Measurements from ENCODE around the gene SP2.
A peak's percentile ranks its signal among the peaks of the same experiment; 100 is the strongest.

Gene SP2

GRCh38 chr17:47891545-47892088 is 4.4 kb upstream of the SP2 start:
- H3K56ac ChIP-seq (ENCODE audit: low read length) = no peak overlapping the region
- H2BK15ac ChIP-seq (replicated peaks; ENCODE audit: low read depth) = no peak overlapping the region
- H3K4me1 ChIP-seq (ENCODE audit: control insufficient read depth, low read depth, low read length) = no peaks in the 10 kb centered on the region
- no peak overlapping the region for H3K4me3 ChIP-seq (ENCODE audit: low read length)
- no peak overlapping the region for H3K4ac ChIP-seq (ENCODE audit: low read depth, low read length)
- no peak overlapping the region for H3K23ac ChIP-seq (ENCODE audit: low read length)
- H3K4me2 ChIP-seq (ENCODE audit: low read length) = no peak overlapping the region
- no peak for DNase-seq
- H3K79me2 ChIP-seq (ENCODE audit: control insufficient read depth, insufficient read depth, low read length) = no peaks in the 10 kb centered on the region
- no peaks in the 10 kb centered on the region for H3K79me1 ChIP-seq (ENCODE audit: low read length)
- no peak overlapping the region for H3K27ac ChIP-seq (ENCODE audit: low read depth, low read length)
- H4K8ac ChIP-seq (ENCODE audit: low read depth, low read length) = no peak overlapping the region
- H3K36me3 ChIP-seq (ENCODE audit: control insufficient read depth, insufficient read depth, low read length) = no peaks in the 10 kb centered on the region
- no CpG with 5 or more reads among the region's 4 CpGs for WGBS (ENCODE audit: extremely low coverage, insufficient coverage, low lambda C conversion rate)
- H2BK120ac ChIP-seq (ENCODE audit: low read depth, low read length) = no peak overlapping the region
- H4K5ac ChIP-seq (ENCODE audit: low read length) = no peak overlapping the region
- H2AK5ac ChIP-seq (ENCODE audit: low read length) = no peak overlapping the region
- no peak overlapping the region for H3K18ac ChIP-seq (ENCODE audit: low read length)
- H3K9ac ChIP-seq (ENCODE audit: low read length) = no peak overlapping the region
- H3K27me3 ChIP-seq (ENCODE audit: insufficient read depth, low read length, poor library complexity) = no peaks in the 10 kb centered on the region
- no peak overlapping the region for H2BK5ac ChIP-seq (ENCODE audit: low read length)

- peak; percentile 38 for DNase-seq
- Histone ChIP-seq H4K8ac (ENCODE audit: low read depth, low read length) (no peak overlapping the region), H3K79me1 (ENCODE audit: low read length) (peaks cover 2% of the 10 kb centered on the region), H3K79me2 (ENCODE audit: control insufficient read depth, insufficient read depth, low read length) (peaks cover 2% of the 10 kb centered on the region), H3K36me3 (ENCODE audit: control insufficient read depth, insufficient read depth, low read length) (no peaks in the 10 kb centered on the region), H3K4me3 (ENCODE audit: low read length) (peak overlapping the region; percentile 47), H3K4me1 (ENCODE audit: control insufficient read depth, low read depth, low read length) (no peaks in the 10 kb centered on the region), H3K4ac (ENCODE audit: low read depth, low read length) (no peak overlapping the region), H3K56ac (ENCODE audit: low read length) (peak overlapping the region; percentile 86), H3K23ac (ENCODE audit: low read length) (no peak overlapping the region), H3K18ac (ENCODE audit: low read length) (no peak overlapping the region), H3K27ac (ENCODE audit: low read depth, low read length) (no peak overlapping the region), H2BK120ac (ENCODE audit: low read depth, low read length) (no peak overlapping the region), H4K5ac (ENCODE audit: low read length) (no peak overlapping the region), H3K9ac (ENCODE audit: low read length) (peak overlapping the region; percentile 78), H3K4me2 (ENCODE audit: low read length) (peak overlapping the region; percentile 90), H2BK5ac (ENCODE audit: low read length) (no peak overlapping the region), H2AK5ac (ENCODE audit: low read length) (no peak overlapping the region), H2BK15ac (replicated peaks; ENCODE audit: low read depth) (no peak overlapping the region), H3K27me3 (ENCODE audit: insufficient read depth, low read length, poor library complexity) (no peaks in the 10 kb centered on the region)
- WGBS (ENCODE audit: extremely low coverage, insufficient coverage, low lambda C conversion rate) = no CpG with 5 or more reads among the region's 11 CpGs
These were observed 1.3 kb upstream of the SP2 start for GRCh38 chr17:47894498-47895346.

GRCh38 chr17:47895347-47895855 is 635 bp upstream of the SP2 start:
- Histone ChIP-seq H3K4me2 (ENCODE audit: low read length) (peak overlapping the region; percentile 90), H3K9ac (ENCODE audit: low read length) (peak overlapping the region; percentile 78), H3K36me3 (ENCODE audit: control insufficient read depth, insufficient read depth, low read length) (no peaks in the 10 kb centered on the region), H2AK5ac (ENCODE audit: low read length) (no peak overlapping the region), H3K18ac (ENCODE audit: low read length) (no peak overlapping the region), H3K79me1 (ENCODE audit: low read length) (peaks cover 2% of the 10 kb centered on the region), H3K79me2 (ENCODE audit: control insufficient read depth, insufficient read depth, low read length) (peaks cover 2% of the 10 kb centered on the region), H2BK120ac (ENCODE audit: low read depth, low read length) (no peak overlapping the region), H2BK5ac (ENCODE audit: low read length) (no peak overlapping the region), H3K23ac (ENCODE audit: low read length) (no peak overlapping the region), H2BK15ac (replicated peaks; ENCODE audit: low read depth) (no peak overlapping the region), H3K27ac (ENCODE audit: low read depth, low read length) (no peak overlapping the region), H3K4me3 (ENCODE audit: low read length) (peak overlapping the region; percentile 47), H3K4me1 (ENCODE audit: control insufficient read depth, low read depth, low read length) (no peaks in the 10 kb centered on the region), H4K8ac (ENCODE audit: low read depth, low read length) (no peak overlapping the region), H3K4ac (ENCODE audit: low read depth, low read length) (no peak overlapping the region), H3K27me3 (ENCODE audit: insufficient read depth, low read length, poor library complexity) (no peaks in the 10 kb centered on the region), H3K56ac (ENCODE audit: low read length) (peak overlapping the region; percentile 86), H4K5ac (ENCODE audit: low read length) (no peak overlapping the region)
- no CpG with 5 or more reads among the region's 25 CpGs for WGBS (ENCODE audit: extremely low coverage, insufficient coverage, low lambda C conversion rate)
- no peak for DNase-seq

- Histone ChIP-seq H3K4me1 (ENCODE audit: control insufficient read depth, low read depth, low read length) (peaks cover 4% of the 10 kb centered on the region), H3K4me3 (ENCODE audit: low read length) (peak overlapping the region; percentile 97), H3K79me1 (ENCODE audit: low read length) (peaks cover 2% of the 10 kb centered on the region), H3K4me2 (ENCODE audit: low read length) (peak overlapping the region; percentile 63), H3K9ac (ENCODE audit: low read length) (peak overlapping the region; percentile 96), H2BK15ac (replicated peaks; ENCODE audit: low read depth) (no peak overlapping the region), H3K4ac (ENCODE audit: low read depth, low read length) (no peak overlapping the region), H3K23ac (ENCODE audit: low read length) (peak overlapping the region; percentile 76), H3K18ac (ENCODE audit: low read length) (peak overlapping the region; percentile 6), H2BK5ac (ENCODE audit: low read length) (peak overlapping the region; percentile 52), H2BK120ac (ENCODE audit: low read depth, low read length) (peak overlapping the region; percentile 23), H2AK5ac (ENCODE audit: low read length) (no peak overlapping the region), H3K79me2 (ENCODE audit: control insufficient read depth, insufficient read depth, low read length) (peaks cover 2% of the 10 kb centered on the region), H4K5ac (ENCODE audit: low read length) (no peak overlapping the region), H4K8ac (ENCODE audit: low read depth, low read length) (no peak overlapping the region), H3K27me3 (ENCODE audit: insufficient read depth, low read length, poor library complexity) (no peaks in the 10 kb centered on the region), H3K36me3 (ENCODE audit: control insufficient read depth, insufficient read depth, low read length) (no peaks in the 10 kb centered on the region), H3K27ac (ENCODE audit: low read depth, low read length) (peak overlapping the region; percentile 3), H3K56ac (ENCODE audit: low read length) (peak overlapping the region; percentile 97)
- WGBS (ENCODE audit: extremely low coverage, insufficient coverage, low lambda C conversion rate) = no CpG with 5 or more reads among the region's 22 CpGs
- DNase-seq = no peak
These were observed 845 bp downstream of the SP2 start for GRCh38 chr17:47896672-47897490.

GRCh38 chr17:47897561-47897960 is 1.5 kb downstream of the SP2 start:
- Histone ChIP-seq H3K27ac (ENCODE audit: low read depth, low read length) (no peak overlapping the region), H2AK5ac (ENCODE audit: low read length) (no peak overlapping the region), H3K56ac (ENCODE audit: low read length) (no peak overlapping the region), H2BK5ac (ENCODE audit: low read length) (no peak overlapping the region), H2BK120ac (ENCODE audit: low read depth, low read length) (no peak overlapping the region), H3K4me3 (ENCODE audit: low read length) (no peak overlapping the region), H3K79me1 (ENCODE audit: low read length) (peaks cover 3% of the 10 kb centered on the region), H3K27me3 (ENCODE audit: insufficient read depth, low read length, poor library complexity) (no peaks in the 10 kb centered on the region), H3K36me3 (ENCODE audit: control insufficient read depth, insufficient read depth, low read length) (no peaks in the 10 kb centered on the region), H2BK15ac (replicated peaks; ENCODE audit: low read depth) (no peak overlapping the region), H3K23ac (ENCODE audit: low read length) (no peak overlapping the region), H3K4me1 (ENCODE audit: control insufficient read depth, low read depth, low read length) (peaks cover 7% of the 10 kb centered on the region), H4K8ac (ENCODE audit: low read depth, low read length) (no peak overlapping the region), H3K4me2 (ENCODE audit: low read length) (no peak overlapping the region), H3K79me2 (ENCODE audit: control insufficient read depth, insufficient read depth, low read length) (peaks cover 2% of the 10 kb centered on the region), H3K9ac (ENCODE audit: low read length) (peak overlapping the region; percentile 96), H3K18ac (ENCODE audit: low read length) (no peak overlapping the region), H3K4ac (ENCODE audit: low read depth, low read length) (no peak overlapping the region), H4K5ac (ENCODE audit: low read length) (no peak overlapping the region)
- DNase-seq = no peak
- WGBS (ENCODE audit: extremely low coverage, insufficient coverage, low lambda C conversion rate) = no CpG with 5 or more reads among the region's 5 CpGs

Measured in mesendoderm (in vitro differentiated cells).